Cardiac muscle cell (in vitro differentiated cells and primary cell): ENCODE measurements around the gene NEK10. TPM values are rescaled to one million over a fixed set of nuclear protein-coding genes. Genes with fewer than 3 reads are reported as not detected.
A peak's percentile ranks its signal among the peaks of the same experiment; 100 is the strongest.

ENCODE experiments used
- DNase-seq, 2 donors: peaks; one replicate each; pipeline versions ENCODE4 v3.0.0 to v3.0.0-alpha.2; 2010 to 2017; ENCODE audit warnings: low read depth in 1 of 2, low spot score in 1 of 2
- H3K27ac ChIP-seq: fragments of 200-600 bp; sonication (generic); 2 replicates; pipeline ENCODE4 v1.5.1; 2016
- H3K27me3 ChIP-seq: fragments of 200-600 bp; sonication (generic); 2 replicates; pipeline ENCODE4 v1.6.0; 2016; ENCODE audit warnings: control low read depth
- H3K36me3 ChIP-seq: fragments of 200-600 bp; sonication (generic); 2 replicates; pipeline ENCODE4 v1.5.1; 2016; ENCODE audit warnings: control low read depth
- H3K4me1 ChIP-seq: fragments of 200-600 bp; sonication (generic); 2 replicates; pipeline ENCODE4 v1.8.1; 2017; ENCODE audit warnings: low read depth, mild to moderate bottlenecking, mixed run types
- H3K4me3 ChIP-seq: fragments of 200-600 bp; sonication (generic); 2 replicates; pipeline ENCODE4 v1.5.1; 2016; ENCODE audit warnings: mild to moderate bottlenecking
- H3K9me3 ChIP-seq: fragments of 200-600 bp; sonication (generic); 2 replicates; pipeline ENCODE4 v1.5.1; 2017; ENCODE audit warnings: low read depth, mild to moderate bottlenecking, control low read depth
- polyA plus RNA-seq: library from polyadenylated mRNA; unstranded; fragments of >200 nt; fragmentation: Nextera tagmentation; extraction: Ambion mirVana; gene quantifications from 2 replicates; pipeline ENCODE4 v1.2.1, GENCODE V29; 2016
- total RNA-seq: library from RNA; depleted of rRNA; stranded (reverse); fragments of >200 nt; gene quantifications from 2 replicates; pipeline ENCODE4 v1.2.3, GENCODE V29; 2016
- TF ChIP-seq, protein P1 (sequence below): IDR thresholded peaks from 2 replicates; pipeline ENCODE4 v1.5.1; 2012; ENCODE audit warnings: low read depth, mild to moderate bottlenecking, low read length

NEK10 gene
- total and polyA plus RNA-seq, 2 experiments from 2014 or later, result 0.54 to 2.1 TPM

DNA sequence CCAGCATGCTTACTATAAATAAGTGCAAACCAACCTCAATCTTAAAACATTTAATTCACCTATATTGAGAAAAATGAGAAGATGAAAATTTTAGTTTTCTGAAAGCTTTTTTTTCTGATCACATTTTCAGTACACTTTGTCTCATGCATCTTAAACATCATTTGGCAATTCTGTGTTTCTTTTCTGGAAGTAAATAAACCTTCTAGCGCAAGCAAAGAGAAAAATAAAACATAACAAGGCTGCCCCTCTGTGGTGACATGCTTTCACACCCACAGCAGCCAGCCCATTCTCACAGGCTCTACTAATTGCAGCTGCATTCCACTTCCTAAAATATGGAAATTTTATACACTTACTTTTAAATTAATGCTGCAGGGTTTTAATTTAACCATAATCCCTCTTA is 90.1 kb downstream of the NEK10 start:
- no peaks in the 10 kb centered on the region for H3K9me3 ChIP-seq
- peaks cover 10% of the 10 kb centered on the region for H3K4me1 ChIP-seq
- no peak overlapping the region for H3K4me3 ChIP-seq
- H3K36me3 ChIP-seq, result no peaks in the 10 kb centered on the region
- no peaks in the 10 kb centered on the region for H3K27me3 ChIP-seq
- TF ChIP-seq, protein P1, sequence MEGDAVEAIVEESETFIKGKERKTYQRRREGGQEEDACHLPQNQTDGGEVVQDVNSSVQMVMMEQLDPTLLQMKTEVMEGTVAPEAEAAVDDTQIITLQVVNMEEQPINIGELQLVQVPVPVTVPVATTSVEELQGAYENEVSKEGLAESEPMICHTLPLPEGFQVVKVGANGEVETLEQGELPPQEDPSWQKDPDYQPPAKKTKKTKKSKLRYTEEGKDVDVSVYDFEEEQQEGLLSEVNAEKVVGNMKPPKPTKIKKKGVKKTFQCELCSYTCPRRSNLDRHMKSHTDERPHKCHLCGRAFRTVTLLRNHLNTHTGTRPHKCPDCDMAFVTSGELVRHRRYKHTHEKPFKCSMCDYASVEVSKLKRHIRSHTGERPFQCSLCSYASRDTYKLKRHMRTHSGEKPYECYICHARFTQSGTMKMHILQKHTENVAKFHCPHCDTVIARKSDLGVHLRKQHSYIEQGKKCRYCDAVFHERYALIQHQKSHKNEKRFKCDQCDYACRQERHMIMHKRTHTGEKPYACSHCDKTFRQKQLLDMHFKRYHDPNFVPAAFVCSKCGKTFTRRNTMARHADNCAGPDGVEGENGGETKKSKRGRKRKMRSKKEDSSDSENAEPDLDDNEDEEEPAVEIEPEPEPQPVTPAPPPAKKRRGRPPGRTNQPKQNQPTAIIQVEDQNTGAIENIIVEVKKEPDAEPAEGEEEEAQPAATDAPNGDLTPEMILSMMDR, result peak; percentile 43
- DNase-seq, result peak; percentile 31 to 41
- no peak overlapping the region for H3K27ac ChIP-seq

DNA sequence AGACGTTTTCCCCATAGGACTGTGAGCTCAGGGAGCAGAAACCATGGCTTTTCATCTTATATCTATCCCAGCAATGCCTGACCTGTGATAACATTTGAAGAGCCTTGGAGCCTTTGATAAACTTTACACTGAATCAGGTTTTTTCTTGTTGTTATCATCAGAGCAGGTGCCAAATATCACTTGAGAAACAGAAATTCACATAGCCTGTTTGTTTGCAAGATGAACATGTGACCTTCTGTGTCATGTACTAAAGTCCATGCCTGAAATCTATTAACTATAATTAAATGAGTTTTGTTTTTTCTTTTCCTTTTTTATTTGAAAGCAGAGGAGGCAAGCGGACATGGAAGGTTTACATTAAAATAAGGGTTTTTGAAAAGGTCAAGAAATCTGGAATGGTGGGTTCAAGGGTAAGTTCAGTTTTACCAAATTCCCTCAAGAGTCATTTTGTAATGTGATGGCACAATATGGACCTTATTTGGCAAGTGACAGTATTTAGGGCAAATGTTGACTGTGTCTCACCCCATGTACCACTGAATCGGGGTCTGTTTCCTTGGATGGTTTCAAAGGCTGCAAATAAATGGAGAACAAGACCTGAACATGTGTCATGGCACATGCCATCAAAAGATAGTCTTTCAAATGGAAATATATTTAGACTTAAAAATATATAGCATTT is 90.7 kb downstream of the NEK10 start:
- no peaks in the 10 kb centered on the region for H3K36me3 ChIP-seq
- no peaks in the 10 kb centered on the region for H3K9me3 ChIP-seq
- no peak for DNase-seq
- peaks cover 10% of the 10 kb centered on the region for H3K4me1 ChIP-seq
- H3K27ac ChIP-seq, result no peak overlapping the region
- TF ChIP-seq, protein P1, result no peak
- H3K4me3 ChIP-seq, result no peak overlapping the region
- H3K27me3 ChIP-seq, result no peaks in the 10 kb centered on the region

DNA sequence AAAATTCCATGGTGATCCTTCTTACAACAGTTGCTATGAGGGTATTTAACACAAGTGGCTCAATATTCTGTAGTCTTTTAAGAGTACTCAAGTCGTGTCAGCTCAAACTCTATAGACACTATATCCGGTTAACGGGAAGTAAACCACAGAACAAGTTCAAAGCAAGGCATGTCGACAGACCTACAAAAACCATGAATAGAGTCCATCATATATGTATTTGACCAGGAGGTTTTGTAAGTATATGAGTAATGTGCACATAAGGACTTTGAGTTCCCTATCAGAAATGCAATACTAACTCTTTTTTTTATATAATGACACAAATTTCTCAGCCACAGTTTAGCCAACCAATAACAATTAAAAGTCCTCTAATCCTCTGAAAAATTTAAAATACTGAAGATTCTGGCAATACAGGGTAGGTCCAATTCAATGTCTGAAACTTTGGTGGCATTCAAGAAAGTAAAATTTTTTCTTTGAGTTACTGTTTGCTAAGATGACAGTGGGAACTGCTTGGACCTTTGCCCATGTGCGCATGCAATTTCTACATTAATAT is 93.7 kb downstream of the NEK10 start:
- TF ChIP-seq, protein P1, result no peak
- H3K36me3 ChIP-seq, result no peaks in the 10 kb centered on the region
- no peaks in the 10 kb centered on the region for H3K9me3 ChIP-seq
- H3K4me1 ChIP-seq, result peaks cover 10% of the 10 kb centered on the region
- no peak overlapping the region for H3K27ac ChIP-seq
- no peaks in the 10 kb centered on the region for H3K27me3 ChIP-seq
- no peak overlapping the region for H3K4me3 ChIP-seq
- DNase-seq, result no peak

DNA sequence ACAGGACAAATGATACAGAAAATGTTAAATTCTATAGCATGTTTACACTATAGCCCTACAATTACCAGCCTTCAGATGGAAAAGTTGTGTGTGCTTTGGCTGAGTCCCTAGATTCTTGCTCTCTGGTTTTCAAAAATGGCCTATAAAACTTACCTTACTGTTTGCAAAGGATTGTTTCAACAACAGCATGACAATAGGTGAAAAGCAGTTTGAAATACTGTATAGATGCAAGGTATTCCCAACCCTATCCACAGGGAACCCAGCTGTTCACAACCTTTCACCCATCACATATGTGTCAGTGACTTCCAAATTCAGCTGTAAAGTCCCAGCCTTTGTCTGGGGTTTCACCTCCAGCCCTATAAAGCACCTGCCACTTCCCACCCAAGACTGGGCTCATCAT is 97.3 kb downstream of the NEK10 start:
- H3K27me3 ChIP-seq, result no peaks in the 10 kb centered on the region
- no peaks in the 10 kb centered on the region for H3K9me3 ChIP-seq
- H3K27ac ChIP-seq, result no peak overlapping the region
- no peaks in the 10 kb centered on the region for H3K36me3 ChIP-seq
- no peak overlapping the region for H3K4me3 ChIP-seq
- no peak for DNase-seq
- no peaks in the 10 kb centered on the region for H3K4me1 ChIP-seq
- TF ChIP-seq, protein P1, result no peak

DNA sequence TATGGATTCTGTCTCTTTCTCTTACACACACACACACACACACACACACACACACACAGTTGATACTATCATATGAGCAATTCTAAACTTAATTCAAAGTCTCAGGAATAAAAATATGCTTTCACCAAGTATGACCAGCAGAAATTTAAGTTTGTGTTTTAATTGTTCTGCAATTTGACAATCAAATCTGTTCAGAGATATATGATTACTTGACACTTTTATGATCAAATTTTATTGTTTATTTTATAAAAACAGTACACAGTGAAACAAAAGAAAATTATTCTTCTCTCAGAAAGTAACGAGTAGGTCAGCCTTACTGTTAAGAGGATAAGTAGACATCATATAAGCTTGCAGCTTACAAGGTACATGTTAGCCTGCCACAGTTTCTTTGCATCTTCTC is 114.3 kb downstream of the NEK10 start:
- DNase-seq, result no peak
- Histone ChIP-seq H3K4me1 (no peaks in the 10 kb centered on the region), H3K4me3 (no peak overlapping the region), H3K9me3 (no peaks in the 10 kb centered on the region), H3K27me3 (no peaks in the 10 kb centered on the region), H3K36me3 (no peaks in the 10 kb centered on the region), H3K27ac (no peak overlapping the region)
- TF ChIP-seq, protein P1, result no peak
